K562 (cell line): ENCODE results near the gene EEF2K. TPM values are rescaled to one million over a fixed set of nuclear protein-coding genes. Genes with fewer than 3 reads are reported as not detected.

Experiments
- MCM5 ChIP-seq: fragments of 450-650 bp; IDR thresholded peaks from 2 replicates; pipeline ENCODE4 v1.6.1; 2016; ENCODE audit warnings: low read depth
- MGA ChIP-seq: fragments of 450-650 bp; IDR thresholded peaks from 2 replicates; pipeline ENCODE4 v1.6.1; 2016; ENCODE audit warnings: mild to moderate bottlenecking, moderate library complexity
- THAP7 ChIP-seq: fragments of 250-450 bp; sonication (Bioruptor Pico); IDR thresholded peaks from 2 replicates; pipeline ENCODE4 v1.5.0; 2021
- polyA plus RNA-seq, 8 experiments: library from polyadenylated mRNA; depleted of rRNA in 4 of 8; stranded (reverse) in 5 of 8; unstranded in 3 of 8; fragments of >200 nt; fragmentation: Nextera tagmentation in 2 of 8; fragmentation: Illumina TruSeq in 1 of 8; extraction: Ambion mirVana in 2 of 8; extraction: Trizol in 1 of 8; gene quantifications; 2 replicates each; pipeline versions ENCODE4 v1.2.1 to v1.2.3, GENCODE V29; 2011 to 2014; ENCODE audit warnings: inconsistent platforms in 1 of 8, missing spikeins in 1 of 8
- total RNA-seq, 7 experiments: library from RNA; depleted of rRNA in 6 of 7; stranded (reverse); fragments of >200 nt in 6 of 7; fragmentation: Illumina TruSeq in 2 of 7; extraction: Trizol in 2 of 7; gene quantifications; 2 replicates each; pipeline versions ENCODE4 v1.2.1 to v1.2.3, GENCODE V29; 2011 to 2021; ENCODE audit warnings: low replicate concordance in 1 of 7

Gene EEF2K
- total and polyA plus RNA-seq, 9 of the 15 experiments (the other 6 are each of a cell fraction or from before 2014, with no cell fraction given), result 3.0 to 35.2 (median 12.2) TPM

- TF ChIP-seq MGA (no peak), MCM5 (no peak), THAP7 (CRISPR knock-in tag) (no peak)
- TF ChIP-seq, all 486 proteins: peak for 7
Measured at GRCh38 chr16:22219389-22220068, 13.5 kb downstream of the EEF2K start (continued).
